Measurements from ENCODE around the gene PDZD2.
A peak's percentile ranks its signal among the peaks of the same experiment; 100 is the strongest.

PDZD2 gene

DNA sequence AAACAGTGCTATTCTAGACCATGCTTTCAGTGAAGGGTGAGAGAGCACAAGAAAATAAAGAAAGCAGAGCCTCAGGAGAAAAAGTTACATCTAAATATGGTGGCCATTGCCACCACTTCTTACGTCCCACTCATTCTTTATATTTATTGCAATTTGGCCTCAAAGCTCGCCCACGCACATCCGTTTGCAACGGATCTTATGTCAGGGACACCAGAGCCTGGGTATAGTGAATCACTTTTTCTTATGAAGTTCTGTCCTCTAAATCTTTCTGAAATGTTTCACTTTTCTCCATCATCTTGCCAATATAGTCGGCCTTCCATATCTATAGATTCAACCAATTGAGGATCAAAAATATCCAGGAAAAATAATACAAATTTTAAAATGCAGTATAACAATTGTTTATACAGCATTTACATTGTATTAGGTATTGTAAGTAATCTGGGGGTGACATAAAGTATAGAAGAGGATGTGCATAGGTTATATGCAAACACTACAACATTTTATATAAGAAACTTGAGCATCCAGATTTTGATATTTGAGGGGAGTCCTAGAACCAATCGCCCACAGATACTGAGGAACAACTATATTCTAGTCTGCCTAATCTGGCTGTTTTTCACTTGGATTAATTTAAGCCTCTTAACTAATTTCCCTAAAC, 500.0 kb downstream of the PDZD2 start:
- DNase-seq, result peak; percentile 71
- Mint-ChIP-seq H3K27me3 (no peaks in the 10 kb centered on the region), H3K36me3 (ENCODE audit: low read depth) (peaks cover 66% of the 10 kb centered on the region), H3K4me3 (peak overlapping the region; percentile 0), H3K27ac (peak overlapping the region; percentile 86), H3K4me1 (ENCODE audit: low read depth) (peaks cover 35% of the 10 kb centered on the region), H3K9me3 (no peaks in the 10 kb centered on the region)

DNA sequence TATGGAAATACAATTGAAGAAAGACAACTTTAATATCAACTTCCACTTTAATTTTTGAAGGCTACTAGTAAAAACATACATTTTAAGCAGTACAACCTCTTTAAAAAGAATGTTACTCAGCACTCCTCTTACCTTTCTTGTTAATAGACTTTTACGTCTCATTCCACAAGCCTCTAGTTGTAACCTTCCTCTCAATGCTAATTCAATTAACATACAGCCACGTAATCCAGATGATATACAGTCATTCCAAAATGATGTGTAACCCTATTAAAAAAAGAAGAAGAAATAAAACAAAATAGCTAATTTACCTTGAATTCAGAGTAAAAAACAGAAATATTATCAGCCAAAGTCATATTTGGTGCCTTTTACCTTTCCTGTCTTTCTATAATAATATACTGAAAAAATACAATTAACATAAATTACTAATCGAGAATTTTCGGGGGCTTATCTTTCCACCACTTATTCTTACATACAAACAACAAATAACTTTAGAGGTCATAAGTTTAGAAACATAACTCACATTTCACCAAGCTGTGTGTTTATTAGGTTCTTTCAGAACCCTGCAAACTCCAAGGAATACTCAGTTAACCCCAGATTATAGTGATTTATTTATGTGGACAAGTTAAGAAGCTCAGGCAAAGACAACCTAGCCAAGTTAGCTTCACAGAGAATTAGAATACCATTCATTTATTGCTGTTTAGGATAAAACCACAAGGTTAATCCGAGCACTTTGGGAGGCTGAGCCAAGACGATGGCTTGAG, 504.9 kb downstream of the PDZD2 start:
- Mint-ChIP-seq H3K4me1 (ENCODE audit: low read depth) (peaks cover 57% of the 10 kb centered on the region), H3K9me3 (no peaks in the 10 kb centered on the region), H3K27me3 (no peaks in the 10 kb centered on the region), H3K36me3 (ENCODE audit: low read depth) (peaks cover 63% of the 10 kb centered on the region), H3K27ac (no peak overlapping the region), H3K4me3 (no peak overlapping the region)
- DNase-seq, result no peak

DNA sequence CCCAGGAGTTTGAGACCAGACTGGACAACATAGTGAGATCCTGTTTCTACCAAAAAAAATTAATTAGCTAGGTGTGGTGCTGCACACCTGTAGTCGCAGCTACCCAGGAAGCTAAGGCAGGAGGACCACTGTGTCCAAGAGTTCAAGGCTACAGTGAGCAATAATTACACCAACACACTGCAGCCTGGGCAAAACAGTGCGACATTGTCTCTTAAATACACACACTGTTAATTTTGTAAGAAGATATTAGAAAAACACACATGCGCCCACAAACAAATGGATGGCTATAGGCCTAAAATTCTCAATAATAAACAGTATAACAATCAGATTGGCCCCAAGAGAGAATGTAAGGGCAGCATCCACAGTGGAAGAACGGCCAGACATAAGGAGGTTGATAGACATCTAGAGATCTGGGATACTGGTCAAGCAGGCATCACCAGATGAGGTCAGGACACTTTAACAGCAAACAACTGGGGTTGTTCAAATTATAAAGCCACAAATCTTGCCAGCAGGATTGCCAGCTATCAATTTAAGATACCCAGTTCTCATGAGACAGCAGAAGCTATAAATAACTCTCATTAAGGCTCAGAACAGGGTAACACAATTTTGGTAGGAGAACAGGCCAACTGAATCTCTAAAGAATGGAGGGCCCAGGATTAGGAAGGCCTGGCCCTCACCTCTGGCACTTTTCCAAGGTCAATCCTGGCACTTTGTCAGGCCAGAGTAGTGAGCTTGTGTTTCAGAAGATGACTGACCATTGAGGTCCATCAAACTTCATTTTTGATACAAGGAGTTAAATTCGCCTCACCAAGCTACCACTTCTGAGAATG, 505.7 kb downstream of the PDZD2 start:
- DNase-seq, result no peak
- Mint-ChIP-seq H3K4me3 (no peak overlapping the region), H3K9me3 (no peaks in the 10 kb centered on the region), H3K36me3 (ENCODE audit: low read depth) (peaks cover 63% of the 10 kb centered on the region), H3K27me3 (no peaks in the 10 kb centered on the region), H3K4me1 (ENCODE audit: low read depth) (peaks cover 57% of the 10 kb centered on the region), H3K27ac (peak overlapping the region; percentile 63)

DNA sequence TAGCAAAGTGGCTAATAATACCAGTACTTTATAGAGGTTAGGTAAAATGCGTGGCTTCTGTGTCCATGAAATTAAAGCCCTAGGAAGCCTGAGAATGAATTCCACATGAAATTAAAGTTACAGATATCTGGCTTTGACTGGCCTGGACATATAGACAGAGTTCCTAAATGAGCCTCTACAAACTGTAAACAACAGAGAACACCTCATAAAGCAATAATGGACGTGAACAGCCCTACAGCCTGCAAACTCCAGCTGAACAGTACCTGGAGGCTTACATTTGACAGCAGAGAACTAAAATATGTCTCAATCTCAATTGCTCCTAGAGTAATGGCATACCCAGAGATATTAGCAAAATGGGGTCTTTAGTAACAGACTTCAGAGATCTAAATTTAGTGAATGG, 506.4 kb downstream of the PDZD2 start:
- DNase-seq, result no peak
- H3K27me3 Mint-ChIP-seq, result no peaks in the 10 kb centered on the region
- H3K9me3 Mint-ChIP-seq, result no peaks in the 10 kb centered on the region
- H3K27ac Mint-ChIP-seq, result peak overlapping the region; percentile 63
- no peak overlapping the region for H3K4me3 Mint-ChIP-seq
- H3K36me3 Mint-ChIP-seq (ENCODE audit: low read depth), result peaks cover 60% of the 10 kb centered on the region
- peaks cover 54% of the 10 kb centered on the region for H3K4me1 Mint-ChIP-seq (ENCODE audit: low read depth)

DNA sequence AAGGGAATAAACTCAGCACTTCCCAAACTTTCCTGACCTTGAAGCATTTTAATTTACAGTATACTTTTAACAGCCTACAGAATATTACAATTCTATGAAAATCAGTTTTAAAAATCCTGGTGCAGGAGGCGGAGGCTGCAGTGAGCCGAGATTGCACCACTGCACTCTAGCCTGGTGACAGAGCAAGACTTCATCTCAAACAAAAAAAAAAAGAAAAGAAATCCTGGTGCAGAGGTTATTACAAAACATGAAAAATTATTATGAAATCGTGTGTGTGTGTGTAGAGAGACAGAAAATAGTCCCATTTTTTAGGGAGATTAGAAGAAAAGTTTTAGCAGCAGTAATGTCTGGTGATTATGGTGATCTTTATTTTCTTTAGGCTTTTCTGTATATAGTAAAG, 508.3 kb downstream of the PDZD2 start:
- Mint-ChIP-seq H3K36me3 (ENCODE audit: low read depth) (peaks cover 56% of the 10 kb centered on the region), H3K4me3 (no peak overlapping the region), H3K4me1 (ENCODE audit: low read depth) (peaks cover 55% of the 10 kb centered on the region), H3K27me3 (no peaks in the 10 kb centered on the region), H3K9me3 (no peaks in the 10 kb centered on the region), H3K27ac (no peak overlapping the region)
- DNase-seq, result no peak

DNA sequence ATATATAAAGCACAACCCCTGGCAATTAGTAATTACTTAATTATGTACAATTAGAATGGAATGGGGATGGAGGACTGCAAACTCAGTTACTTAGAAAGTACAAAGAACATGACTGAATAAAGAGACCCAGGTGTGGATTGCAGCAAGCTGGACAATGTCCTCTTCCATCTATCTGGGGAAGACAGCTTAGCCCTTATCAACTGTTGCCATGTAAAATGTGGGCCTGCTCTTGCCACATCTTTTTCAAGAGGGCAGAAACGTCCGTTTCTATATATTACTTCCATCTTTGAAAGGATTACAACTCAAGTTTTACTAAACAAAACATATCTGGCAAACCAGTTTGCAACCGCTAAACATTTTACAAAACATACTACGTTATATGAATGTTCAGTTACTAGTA, 509.0 kb downstream of the PDZD2 start:
- Mint-ChIP-seq H3K36me3 (ENCODE audit: low read depth) (peaks cover 60% of the 10 kb centered on the region), H3K27ac (peak overlapping the region; percentile 29), H3K9me3 (no peaks in the 10 kb centered on the region), H3K27me3 (no peaks in the 10 kb centered on the region), H3K4me3 (no peak overlapping the region), H3K4me1 (ENCODE audit: low read depth) (peaks cover 59% of the 10 kb centered on the region)
- DNase-seq, result no peak

DNA sequence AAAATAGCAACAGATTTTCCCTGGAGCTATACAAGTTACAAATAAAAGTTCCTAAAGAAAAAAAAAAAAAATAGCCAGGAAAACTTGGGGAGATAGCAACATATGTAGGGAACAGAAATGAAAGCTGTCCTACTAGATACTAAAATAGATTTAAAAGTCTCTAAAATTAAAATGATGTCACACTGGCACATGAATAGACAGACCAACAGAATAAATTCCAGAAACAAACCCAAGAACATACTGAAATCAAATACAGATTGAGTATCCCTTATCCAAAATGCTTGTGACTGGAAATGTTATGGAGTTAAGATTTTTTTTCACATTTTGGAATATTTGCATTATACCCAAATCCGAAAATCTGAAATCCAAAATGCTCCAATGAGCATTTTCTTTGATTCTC, 511.4 kb downstream of the PDZD2 start:
- Mint-ChIP-seq H3K36me3 (ENCODE audit: low read depth) (peaks cover 61% of the 10 kb centered on the region), H3K27me3 (no peaks in the 10 kb centered on the region), H3K4me3 (no peak overlapping the region), H3K27ac (no peak overlapping the region), H3K4me1 (ENCODE audit: low read depth) (peaks cover 70% of the 10 kb centered on the region), H3K9me3 (no peaks in the 10 kb centered on the region)
- no peak for DNase-seq

DNA sequence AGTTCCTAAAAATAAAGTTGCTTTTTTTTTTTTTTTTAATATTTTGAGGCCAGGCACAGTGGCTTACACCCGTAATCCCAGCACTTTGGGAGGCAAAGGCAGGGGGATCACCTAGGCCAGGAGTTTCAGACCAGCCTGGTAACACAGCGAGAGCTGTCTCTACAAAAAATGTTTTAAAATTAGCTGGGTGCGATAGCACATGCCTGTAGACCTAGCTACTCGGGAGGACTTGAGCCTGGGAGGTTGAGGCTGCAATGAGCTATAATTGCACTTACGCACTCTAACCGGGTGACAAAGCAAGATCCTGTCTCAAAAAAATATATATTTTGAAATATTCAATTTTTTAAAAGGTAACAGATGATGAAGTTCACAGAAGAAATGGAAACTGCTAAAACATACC, 512.3 kb downstream of the PDZD2 start:
- Mint-ChIP-seq H3K36me3 (ENCODE audit: low read depth) (peaks cover 63% of the 10 kb centered on the region), H3K27me3 (no peaks in the 10 kb centered on the region), H3K4me1 (ENCODE audit: low read depth) (peaks cover 69% of the 10 kb centered on the region), H3K9me3 (no peaks in the 10 kb centered on the region), H3K27ac (no peak overlapping the region), H3K4me3 (no peak overlapping the region)
- DNase-seq, result no peak

DNA sequence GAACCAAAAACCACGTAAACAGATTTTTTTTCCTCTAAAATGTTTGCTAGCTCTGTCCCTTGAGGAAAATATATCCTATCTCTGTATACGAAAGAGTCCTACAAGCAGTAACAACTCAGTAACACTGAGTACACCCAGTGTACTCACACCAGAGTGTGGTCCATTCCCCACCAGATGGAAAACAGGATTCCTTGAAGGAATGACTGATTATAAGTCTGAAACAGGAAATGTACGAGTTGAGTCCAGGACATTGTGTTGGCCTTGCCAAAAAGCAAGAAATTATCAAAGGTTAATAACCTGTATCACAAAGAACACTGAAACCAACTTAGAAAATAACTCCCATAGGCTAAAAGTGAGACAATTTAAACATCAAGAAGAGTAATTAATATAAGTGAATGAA, 514.8 kb downstream of the PDZD2 start:
- Mint-ChIP-seq H3K27ac (peak overlapping the region; percentile 52), H3K9me3 (no peaks in the 10 kb centered on the region), H3K27me3 (no peaks in the 10 kb centered on the region), H3K4me1 (ENCODE audit: low read depth) (peaks cover 57% of the 10 kb centered on the region), H3K4me3 (no peak overlapping the region), H3K36me3 (ENCODE audit: low read depth) (peaks cover 57% of the 10 kb centered on the region)
- no peak for DNase-seq

DNA sequence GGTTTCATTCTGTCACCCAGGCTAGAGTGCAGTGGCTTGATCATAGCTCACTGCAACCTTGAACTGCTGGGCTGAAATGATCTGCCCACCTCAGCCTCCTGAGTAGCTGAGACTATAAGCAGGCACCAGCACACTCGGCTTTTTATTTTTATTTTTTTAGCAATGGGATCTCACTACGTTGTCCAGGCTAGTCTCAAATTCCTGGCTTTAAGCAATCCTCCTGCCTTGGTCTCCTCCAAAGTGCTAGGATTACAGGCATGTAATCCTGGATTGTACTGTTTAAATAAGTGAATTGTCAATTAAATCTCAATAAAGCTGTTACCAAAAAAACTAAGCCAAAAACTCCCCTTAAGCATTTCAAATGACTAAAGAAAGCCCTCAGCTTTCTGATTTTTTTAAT, 516.3 kb downstream of the PDZD2 start:
- DNase-seq, result no peak
- peak overlapping the region; percentile 77 for H3K27ac Mint-ChIP-seq
- no peak overlapping the region for H3K4me3 Mint-ChIP-seq
- peaks cover 48% of the 10 kb centered on the region for H3K4me1 Mint-ChIP-seq (ENCODE audit: low read depth)
- H3K9me3 Mint-ChIP-seq, result no peaks in the 10 kb centered on the region
- peaks cover 45% of the 10 kb centered on the region for H3K36me3 Mint-ChIP-seq (ENCODE audit: low read depth)
- H3K27me3 Mint-ChIP-seq, result no peaks in the 10 kb centered on the region

DNA sequence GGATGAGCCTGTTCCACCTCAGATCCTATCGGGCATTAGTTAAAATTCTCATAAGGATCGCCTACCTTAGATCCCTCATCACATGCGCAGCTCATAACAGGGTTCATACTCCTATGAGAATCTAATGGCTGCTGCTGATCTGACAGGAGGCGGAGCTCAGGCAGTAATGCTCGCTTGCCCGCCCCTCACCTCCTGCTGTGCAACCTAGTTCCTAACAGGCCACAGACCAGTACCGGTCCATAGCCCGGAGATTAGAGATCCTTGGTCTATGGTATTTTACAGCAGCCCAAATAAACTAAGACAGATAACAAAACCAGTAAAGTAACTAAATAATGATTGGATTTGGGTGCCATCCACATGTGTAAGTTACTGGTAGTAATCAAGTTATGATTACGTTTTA, 517.7 kb downstream of the PDZD2 start:
- H3K4me1 Mint-ChIP-seq (ENCODE audit: low read depth), result peaks cover 51% of the 10 kb centered on the region
- no peak for DNase-seq
- no peaks in the 10 kb centered on the region for H3K27me3 Mint-ChIP-seq
- peaks cover 51% of the 10 kb centered on the region for H3K36me3 Mint-ChIP-seq (ENCODE audit: low read depth)
- H3K9me3 Mint-ChIP-seq, result no peaks in the 10 kb centered on the region
- H3K27ac Mint-ChIP-seq, result peak overlapping the region; percentile 22
- H3K4me3 Mint-ChIP-seq, result no peak overlapping the region

DNA sequence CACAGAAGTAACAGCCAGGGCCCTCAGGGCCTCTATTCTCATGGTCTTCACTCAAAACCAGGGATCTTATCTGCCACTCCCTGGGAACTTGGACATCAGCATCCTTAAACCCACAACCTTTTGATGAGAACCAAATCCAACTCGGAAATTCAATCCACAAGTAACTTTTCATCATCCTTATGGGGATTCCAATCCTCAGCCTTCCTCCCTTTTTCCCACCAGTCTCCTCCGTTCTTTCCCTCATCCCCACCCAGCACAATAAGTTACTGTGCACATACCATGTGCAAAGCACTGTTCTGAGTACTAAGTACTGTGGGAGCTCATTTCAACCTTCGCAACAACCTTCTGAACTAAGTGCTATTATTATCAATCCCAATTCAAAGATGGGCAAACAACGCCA, 518.1 kb downstream of the PDZD2 start:
- Mint-ChIP-seq H3K27me3 (no peaks in the 10 kb centered on the region), H3K4me3 (no peak overlapping the region)

DNA sequence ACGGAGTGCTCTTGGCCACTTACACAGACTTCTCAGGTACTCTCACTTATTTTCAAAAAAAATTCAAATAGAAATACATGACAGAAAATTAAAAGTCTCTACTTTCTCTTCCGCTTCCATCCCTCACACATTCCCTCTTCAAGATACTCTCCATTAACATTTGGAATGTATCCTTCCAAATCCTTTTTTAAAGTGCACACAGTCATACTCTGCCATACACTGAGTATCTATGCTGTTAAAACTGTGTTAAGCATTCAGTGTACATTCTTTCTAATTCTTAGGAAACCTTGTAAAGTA, 519.7 kb downstream of the PDZD2 start:
- Mint-ChIP-seq H3K9me3 (no peaks in the 10 kb centered on the region), H3K36me3 (ENCODE audit: low read depth) (peaks cover 43% of the 10 kb centered on the region), H3K27ac (no peak overlapping the region), H3K4me1 (ENCODE audit: low read depth) (peaks cover 40% of the 10 kb centered on the region), H3K27me3 (no peaks in the 10 kb centered on the region), H3K4me3 (no peak overlapping the region)
- DNase-seq, result no peak

More for the DNA sequence above, 518.1 kb downstream of the PDZD2 start:
- Mint-ChIP-seq H3K36me3 (ENCODE audit: low read depth) (peaks cover 47% of the 10 kb centered on the region), H3K27ac (no peak overlapping the region), H3K9me3 (no peaks in the 10 kb centered on the region), H3K4me1 (ENCODE audit: low read depth) (peaks cover 49% of the 10 kb centered on the region)
- no peak for DNase-seq

DNA sequence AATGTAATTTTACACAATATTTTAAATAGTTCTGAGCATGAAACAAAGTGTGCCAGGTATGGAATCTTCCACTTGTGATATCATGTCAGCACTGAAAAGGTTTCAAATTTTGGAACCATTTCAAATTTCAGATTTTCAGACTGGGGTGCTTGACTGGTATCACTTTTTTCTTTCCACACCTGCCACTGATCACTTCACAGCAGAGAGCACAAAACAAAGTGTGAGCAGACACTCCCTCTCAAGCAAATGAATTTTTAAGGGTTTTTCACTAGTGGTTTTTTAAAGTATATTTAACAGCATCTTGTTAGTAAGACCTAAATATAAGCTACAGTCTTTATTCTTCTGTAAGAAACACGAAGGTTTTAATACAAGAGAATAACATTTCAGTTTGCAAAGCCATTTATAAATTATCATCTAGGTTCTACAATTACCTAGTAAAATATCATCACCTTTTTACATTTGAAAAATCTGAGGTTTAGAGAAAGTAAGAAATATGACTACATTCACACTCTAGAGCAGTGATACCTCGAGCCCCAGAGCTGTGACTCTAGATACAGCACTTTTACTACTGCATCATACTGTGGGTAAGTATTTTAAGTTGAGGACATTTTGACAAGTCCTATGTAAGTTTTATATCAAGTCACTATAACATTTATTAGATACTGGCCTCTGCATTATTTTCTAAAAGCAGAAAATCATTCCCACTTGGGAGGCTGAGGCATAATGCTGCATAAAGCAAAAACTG, 520.6 kb downstream of the PDZD2 start:
- peaks cover 41% of the 10 kb centered on the region for H3K36me3 Mint-ChIP-seq (ENCODE audit: low read depth)
- H3K4me3 Mint-ChIP-seq, result no peak overlapping the region
- no peak overlapping the region for H3K27ac Mint-ChIP-seq
- no peaks in the 10 kb centered on the region for H3K27me3 Mint-ChIP-seq
- no peak for DNase-seq
- peaks cover 39% of the 10 kb centered on the region for H3K4me1 Mint-ChIP-seq (ENCODE audit: low read depth)
- no peaks in the 10 kb centered on the region for H3K9me3 Mint-ChIP-seq
